A673 (cell line): ENCODE measurements around the gene BLTP1. TPM values are rescaled to one million over a fixed set of nuclear protein-coding genes. Genes with fewer than 3 reads are reported as not detected.

Experiments
- BruUV-seq: library from RNA; stranded (reverse); fragments of 400-500 nt; replicated peaks from 2 replicates; lab custom pipeline; 2021; lab: Mats Ljungman, UMichigan
- CTCF ChIA-PET: fragments of 300-600 bp; sonication (Branson Sonifier 250); formaldehyde crosslinking; loops from one replicate; lab custom pipeline; 2022; ENCODE audit warnings: antibody characterized with exemption; lab: Charles Lee
- POLR2A ChIA-PET: fragments of 300-600 bp; sonication (Branson Sonifier 250); formaldehyde crosslinking; loops from one replicate; lab custom pipeline; 2022; ENCODE audit warnings: antibody characterized with exemption; ENCODE audit not compliant: low non-redundant PET; lab: Charles Lee
- DNase-seq: peaks from one replicate; pipeline ENCODE4 v3.0.0-alpha.2; 2015; ENCODE audit warnings: low spot score
- H3K27ac ChIP-seq: fragments of 200-600 bp; sonication (generic); 2 replicates; pipeline ENCODE4 v1.5.1; 2016; ENCODE audit warnings: mixed run types, low read depth, mild to moderate bottlenecking, mixed read lengths, antibody characterized with exemption, low read length; ENCODE audit not compliant: poor library complexity, severe bottlenecking
- H3K27me3 ChIP-seq: fragments of 200-600 bp; sonication (generic); replicated peaks from 2 replicates; pipeline ENCODE4 v1.6.1; 2017; ENCODE audit warnings: mixed run types, low read depth, mild to moderate bottlenecking, mixed read lengths, antibody characterized with exemption, low read length; ENCODE audit not compliant: insufficient read depth, poor library complexity
- H3K36me3 ChIP-seq: fragments of 200-600 bp; sonication (generic); 2 replicates; pipeline ENCODE4 v1.6.1; 2016; ENCODE audit warnings: mixed run types, mild to moderate bottlenecking, mixed read lengths, antibody characterized with exemption, low read length; ENCODE audit not compliant: insufficient read depth, poor library complexity, severe bottlenecking
- H3K4me1 ChIP-seq: fragments of 200-600 bp; sonication (generic); 2 replicates; pipeline ENCODE4 v1.6.1; 2017; ENCODE audit warnings: mixed run types, mild to moderate bottlenecking, mixed read lengths, antibody characterized with exemption, low read length; ENCODE audit not compliant: insufficient read depth, poor library complexity, severe bottlenecking
- H3K4me3 ChIP-seq: fragments of 200-600 bp; sonication (generic); 2 replicates; pipeline ENCODE4 v1.5.1; 2016; ENCODE audit warnings: low read depth, mixed run types, mild to moderate bottlenecking, mixed read lengths, low read length; ENCODE audit not compliant: poor library complexity, severe bottlenecking
- H3K9me3 ChIP-seq: fragments of 200-600 bp; sonication (generic); 2 replicates; pipeline ENCODE4 v1.6.1; 2016; ENCODE audit warnings: mixed run types, low read depth, mild to moderate bottlenecking, mixed read lengths, antibody characterized with exemption, low read length; ENCODE audit not compliant: poor library complexity, severe bottlenecking
- CTCF ChIP-seq: fragments of 300-800, 200-600 bp; sonication (generic); conservative IDR thresholded peaks from 2 replicates; pipeline ENCODE4 v1.5.1; 2017; ENCODE audit warnings: low read depth, mild to moderate bottlenecking, antibody characterized with exemption, low read length, moderate library complexity, mixed read lengths
- EZH2 ChIP-seq: fragments of 200-600 bp; sonication (generic); IDR thresholded peaks from 2 replicates; pipeline ENCODE4 v1.6.1; 2017; ENCODE audit warnings: borderline replicate concordance, low read depth, mild to moderate bottlenecking, mixed read lengths, antibody characterized with exemption, low read length; ENCODE audit not compliant: poor library complexity, severe bottlenecking
- intact Hi-C: fragments of 100-400 bp; cut with micrococcal nuclease; formaldehyde crosslinking; loops from one replicate; pipeline ENCODE4 v1.10.0; 2022; ENCODE audit not compliant: unreplicated experiment
- total RNA-seq: library from RNA; stranded (reverse); gene quantifications from 2 replicates; pipeline ENCODE4 v1.2.3, GENCODE V29; 2021

Gene BLTP1
- total RNA-seq, 1 experiment from 2014 or later = 23.9 TPM

GRCh38 chr4:122170775-122171174 is 18.6 kb downstream of the BLTP1 start:
- POLR2A ChIA-PET = no interaction called here

GRCh38 chr4:122171323-122171722 is 19.2 kb downstream of the BLTP1 start:
- TF ChIP-seq CTCF = no peak
- TF ChIP-seq EZH2 = no peak
- H3K4me3 ChIP-seq = no peak overlapping the region
- CTCF ChIA-PET = interaction anchor here (0.7 kb wide), 1 partner anchor 19 kb away, joined by 3 read pairs; no protein-coding TSS in a partner anchor
- no peaks in the 10 kb centered on the region for H3K9me3 ChIP-seq
- no peak overlapping the region for H3K27ac ChIP-seq
- BruUV-seq = no TSS peak
- H3K36me3 ChIP-seq = no peaks in the 10 kb centered on the region
- intact Hi-C loops = no loop called here
- no peak for DNase-seq
- no peaks in the 10 kb centered on the region for H3K27me3 ChIP-seq
- H3K4me1 ChIP-seq = no peaks in the 10 kb centered on the region
- POLR2A ChIA-PET = no interaction called here

More at GRCh38 chr4:122170775-122171174, 18.6 kb downstream of the BLTP1 start:
- no TSS peak for BruUV-seq
- TF ChIP-seq CTCF = no peak
- TF ChIP-seq EZH2 = no peak
- Histone ChIP-seq H3K36me3 (no peaks in the 10 kb centered on the region), H3K9me3 (no peaks in the 10 kb centered on the region), H3K27ac (no peak overlapping the region), H3K4me1 (no peaks in the 10 kb centered on the region), H3K4me3 (no peak overlapping the region), H3K27me3 (no peaks in the 10 kb centered on the region)
- DNase-seq = no peak
- intact Hi-C loops = no loop called here
- CTCF ChIA-PET = interaction anchor here (0.7 kb wide), 1 partner anchor 18 kb away, joined by 3 read pairs; no protein-coding TSS in a partner anchor

- Histone ChIP-seq H3K36me3 (no peaks in the 10 kb centered on the region), H3K9me3 (no peaks in the 10 kb centered on the region), H3K27ac (no peak overlapping the region), H3K4me1 (no peaks in the 10 kb centered on the region), H3K4me3 (no peak overlapping the region), H3K27me3 (no peaks in the 10 kb centered on the region)
- no TSS peak for BruUV-seq
- intact Hi-C loops = no loop called here
- ChIA-PET POLR2A (no interaction called here), CTCF (no interaction called here)
- DNase-seq = no peak
- TF ChIP-seq CTCF (no peak), EZH2 (no peak)
These were observed 20.1 kb downstream of the BLTP1 start for GRCh38 chr4:122172266-122172665.
